ENCODE results near the gene PTPN9. TPM values are rescaled to one million over a fixed set of nuclear protein-coding genes. Genes with fewer than 3 reads are reported as not detected.

PTPN9 gene
- total and polyA plus RNA-seq, 2 of the 13 experiments (the other 11 are each of a cell fraction or from before 2014, with no cell fraction given): 16.6 to 19.9 TPM

DNA sequence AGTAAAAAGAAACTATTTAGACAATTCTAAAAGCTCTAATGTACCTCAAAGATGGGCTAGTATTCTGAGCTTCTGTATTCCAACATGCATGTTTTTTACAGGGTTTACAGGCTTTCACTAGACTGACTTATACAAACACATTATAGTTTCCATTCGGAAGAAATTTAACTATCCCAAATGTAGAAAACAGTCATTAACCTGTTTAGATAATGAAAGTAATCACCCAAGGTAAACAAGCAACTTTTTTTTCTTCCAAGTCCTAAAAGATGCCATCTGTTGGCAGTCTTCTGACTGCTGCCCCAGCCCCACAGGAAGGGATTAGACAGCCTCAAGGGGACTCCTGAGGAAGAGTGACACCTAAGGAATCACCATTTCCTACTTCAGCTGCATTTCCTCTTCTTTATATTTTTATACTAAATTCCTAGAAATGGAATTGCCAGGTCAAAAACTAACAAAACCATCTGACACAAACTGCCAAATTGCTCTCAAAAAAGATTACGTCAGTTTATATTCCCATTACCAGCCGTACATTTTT, 153.1 kb downstream of the PTPN9 start:
- TF ChIP-seq TBP (CRISPR knock-in tag; IDR thresholded peaks at IDR 0.05) (no peak), EHMT2 (IDR thresholded peaks at IDR 0.05; ENCODE audit: borderline replicate concordance, low read depth, low read length) (no peak), ZKSCAN8 (CRISPR knock-in tag; IDR thresholded peaks at IDR 0.05; ENCODE audit: borderline replicate concordance) (no peak), NFE2L1 (CRISPR knock-in tag; IDR thresholded peaks at IDR 0.05; ENCODE audit: borderline replicate concordance) (no peak), SPEN (CRISPR knock-in tag; IDR thresholded peaks at IDR 0.05; ENCODE audit: low read depth) (no peak)
- TF ChIP-seq, protein P1, sequence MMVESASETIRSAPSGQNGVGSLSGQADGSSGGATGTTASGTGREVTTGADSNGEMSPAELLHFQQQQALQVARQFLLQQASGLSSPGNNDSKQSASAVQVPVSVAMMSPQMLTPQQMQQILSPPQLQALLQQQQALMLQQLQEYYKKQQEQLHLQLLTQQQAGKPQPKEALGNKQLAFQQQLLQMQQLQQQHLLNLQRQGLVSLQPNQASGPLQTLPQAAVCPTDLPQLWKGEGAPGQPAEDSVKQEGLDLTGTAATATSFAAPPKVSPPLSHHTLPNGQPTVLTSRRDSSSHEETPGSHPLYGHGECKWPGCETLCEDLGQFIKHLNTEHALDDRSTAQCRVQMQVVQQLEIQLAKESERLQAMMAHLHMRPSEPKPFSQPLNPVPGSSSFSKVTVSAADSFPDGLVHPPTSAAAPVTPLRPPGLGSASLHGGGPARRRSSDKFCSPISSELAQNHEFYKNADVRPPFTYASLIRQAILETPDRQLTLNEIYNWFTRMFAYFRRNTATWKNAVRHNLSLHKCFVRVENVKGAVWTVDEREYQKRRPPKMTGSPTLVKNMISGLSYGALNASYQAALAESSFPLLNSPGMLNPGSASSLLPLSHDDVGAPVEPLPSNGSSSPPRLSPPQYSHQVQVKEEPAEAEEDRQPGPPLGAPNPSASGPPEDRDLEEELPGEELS (CRISPR knock-in tag; IDR thresholded peaks at IDR 0.05): no peak
- POLR2A ChIA-PET: no interaction called here
- DNase-seq (ENCODE audit: low spot score) (no peak), ATAC-seq (no peak), FAIRE-seq (no peak)
- peaks cover 11 to 67% of the 10 kb centered on the region in 2 experiments for H3K36me3 ChIP-seq (replicated peaks in 1 of 2; ENCODE audit: control insufficient read depth in 1 of 2, insufficient read depth in 2 of 2, low read length in 2 of 2)
- intact Hi-C loops (cut with micrococcal nuclease; ENCODE audit: unreplicated experiment) (no loop called here), in situ Hi-C loops (cut with HindIII; ENCODE audit: extremely low pct_ligation_motif_present, low pct_unique_long_range_greater_than_20kb) (no loop called here)
- H3K9me3 ChIP-seq (ENCODE audit: low read length): no peaks in the 10 kb centered on the region
- H3K4me3 ChIP-seq (replicated peaks in 1 of 3; ENCODE audit: insufficient read depth in 1 of 3, low read depth in 2 of 3, low read length in 3 of 3): no peak overlapping the region
- H3K9ac ChIP-seq (ENCODE audit: insufficient read depth, low read depth, low read length): no peak overlapping the region
- H4K20me1 ChIP-seq (ENCODE audit: insufficient read depth, low read length): no peaks in the 10 kb centered on the region; the same call in 1 of the 2 replicates
- H3K4me2 ChIP-seq (ENCODE audit: low read depth, low read length): no peak overlapping the region
- peaks cover 3% of the 10 kb centered on the region for H3K79me2 ChIP-seq (ENCODE audit: insufficient read depth, low read length)
- H3K27me3 ChIP-seq (ENCODE audit: control insufficient read depth in 1 of 2, insufficient read depth in 2 of 2, low read length in 2 of 2): no peaks in the 10 kb centered on the region
- no TSS peak for BruUV-seq (replicated peaks)
- WGBS (ENCODE audit: low lambda C conversion rate): 97% methylated on average over 3 of the region's 3 CpGs
- H3K4me1 ChIP-seq (ENCODE audit: insufficient read depth, low read length): no peaks in the 10 kb centered on the region
- H3K27ac ChIP-seq (ENCODE audit: extremely low read length, insufficient read depth, low read length): no peak overlapping the region
- H2AFZ ChIP-seq (ENCODE audit: low read length): no peak overlapping the region
- CTCF ChIA-PET (ENCODE audit: low intra/inter-chr PET ratio, low total read pairs): no interaction called here

- no peaks in the 10 kb centered on the region for H3K9me3 ChIP-seq (ENCODE audit: low read length)
- BruUV-seq (replicated peaks): no TSS peak
- in situ Hi-C loops (cut with HindIII; ENCODE audit: extremely low pct_ligation_motif_present, low pct_unique_long_range_greater_than_20kb): no loop called here
- ChIA-PET CTCF (ENCODE audit: low intra/inter-chr PET ratio, low total read pairs) (no interaction called here), POLR2A (no interaction called here)
- 96% methylated on average over 3 of the region's 5 CpGs for WGBS (ENCODE audit: low lambda C conversion rate)
- H3K4me2 ChIP-seq (ENCODE audit: low read depth, low read length): no peak overlapping the region
- no peak overlapping the region for H2AFZ ChIP-seq (ENCODE audit: low read length)
- intact Hi-C loops (cut with micrococcal nuclease; ENCODE audit: unreplicated experiment): no loop called here
- no peaks in the 10 kb centered on the region for H3K27me3 ChIP-seq (ENCODE audit: control insufficient read depth in 1 of 2, insufficient read depth in 2 of 2, low read length in 2 of 2)
- H3K9ac ChIP-seq (ENCODE audit: insufficient read depth, low read depth, low read length): no peak overlapping the region
- FAIRE-seq (no peak), DNase-seq (ENCODE audit: low spot score) (no peak), ATAC-seq (no peak)
- H3K4me1 ChIP-seq (ENCODE audit: insufficient read depth, low read length): no peaks in the 10 kb centered on the region
- peaks cover 4 to 58% of the 10 kb centered on the region in 2 experiments for H3K36me3 ChIP-seq (replicated peaks in 1 of 2; ENCODE audit: control insufficient read depth in 1 of 2, insufficient read depth in 2 of 2, low read length in 2 of 2)
- H4K20me1 ChIP-seq (ENCODE audit: insufficient read depth, low read length): no peaks in the 10 kb centered on the region
- H3K4me3 ChIP-seq (replicated peaks in 1 of 3; ENCODE audit: insufficient read depth in 1 of 3, low read depth in 2 of 3, low read length in 3 of 3): no peak overlapping the region
- no peaks in the 10 kb centered on the region for H3K79me2 ChIP-seq (ENCODE audit: insufficient read depth, low read length)
- TF ChIP-seq ZBTB21 (CRISPR knock-in tag; IDR thresholded peaks at IDR 0.05) (no peak), ZNF703 (CRISPR knock-in tag; IDR thresholded peaks at IDR 0.05; ENCODE audit: borderline replicate concordance) (no peak), NKX3-1 (CRISPR knock-in tag; IDR thresholded peaks at IDR 0.05) (no peak), ZBTB7B (CRISPR knock-in tag; IDR thresholded peaks at IDR 0.05) (no peak), MZF1 (CRISPR knock-in tag; IDR thresholded peaks at IDR 0.05; ENCODE audit: borderline replicate concordance) (no peak)
- no peak overlapping the region for H3K27ac ChIP-seq (ENCODE audit: extremely low read length, insufficient read depth, low read length)
Measured at GRCh38 chr15:75422554-75422953, 156.6 kb downstream of the PTPN9 start.

All from HepG2 (cell line).